Measurements from ENCODE around the gene MBTPS1.

Gene MBTPS1

DNA sequence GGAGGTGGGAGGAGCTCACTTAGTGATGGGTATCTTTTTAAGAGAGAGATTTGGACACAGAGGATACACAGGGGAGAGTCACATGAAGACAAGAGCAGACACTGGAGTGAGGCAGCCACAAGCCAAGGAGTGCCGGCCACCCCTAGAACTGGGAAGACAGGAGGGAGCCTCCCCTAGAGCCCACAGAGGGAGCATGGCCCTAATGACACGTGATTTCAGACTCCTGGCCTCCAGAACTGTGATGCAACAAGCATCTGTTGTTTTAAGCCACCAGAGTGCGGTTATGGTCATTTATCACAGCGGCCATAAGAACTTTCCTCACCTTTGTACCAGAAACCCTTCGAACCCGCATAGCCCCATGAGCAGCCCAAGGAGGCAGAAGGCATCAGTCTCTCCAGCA, 107.5 kb downstream of the MBTPS1 start:
- Histone ChIP-seq H3K4me1 (ENCODE audit: low read depth, poor library complexity, severe bottlenecking) (peaks cover 4% of the 10 kb centered on the region), H3K36me3 (ENCODE audit: insufficient read depth) (no peaks in the 10 kb centered on the region), H3K27me3 (ENCODE audit: insufficient read depth, low read depth) (peaks cover 71% of the 10 kb centered on the region), H4K20me1 (ENCODE audit: insufficient read depth) (no peaks in the 10 kb centered on the region), H3K4me3 (IDR thresholded peaks at IDR 0.05; ENCODE audit: insufficient read depth, low read depth, low read length) (no peak overlapping the region), H3K4me2 (no peak overlapping the region), H3K79me2 (ENCODE audit: insufficient read depth, low read depth) (no peaks in the 10 kb centered on the region), H3K9ac (no peak overlapping the region), H3K27ac (no peak overlapping the region), H2AFZ (ENCODE audit: low read depth) (no peak overlapping the region)
- TF ChIP-seq, protein P1, sequence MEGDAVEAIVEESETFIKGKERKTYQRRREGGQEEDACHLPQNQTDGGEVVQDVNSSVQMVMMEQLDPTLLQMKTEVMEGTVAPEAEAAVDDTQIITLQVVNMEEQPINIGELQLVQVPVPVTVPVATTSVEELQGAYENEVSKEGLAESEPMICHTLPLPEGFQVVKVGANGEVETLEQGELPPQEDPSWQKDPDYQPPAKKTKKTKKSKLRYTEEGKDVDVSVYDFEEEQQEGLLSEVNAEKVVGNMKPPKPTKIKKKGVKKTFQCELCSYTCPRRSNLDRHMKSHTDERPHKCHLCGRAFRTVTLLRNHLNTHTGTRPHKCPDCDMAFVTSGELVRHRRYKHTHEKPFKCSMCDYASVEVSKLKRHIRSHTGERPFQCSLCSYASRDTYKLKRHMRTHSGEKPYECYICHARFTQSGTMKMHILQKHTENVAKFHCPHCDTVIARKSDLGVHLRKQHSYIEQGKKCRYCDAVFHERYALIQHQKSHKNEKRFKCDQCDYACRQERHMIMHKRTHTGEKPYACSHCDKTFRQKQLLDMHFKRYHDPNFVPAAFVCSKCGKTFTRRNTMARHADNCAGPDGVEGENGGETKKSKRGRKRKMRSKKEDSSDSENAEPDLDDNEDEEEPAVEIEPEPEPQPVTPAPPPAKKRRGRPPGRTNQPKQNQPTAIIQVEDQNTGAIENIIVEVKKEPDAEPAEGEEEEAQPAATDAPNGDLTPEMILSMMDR (conservative IDR thresholded peaks at IDR 0.05; ENCODE audit: low read depth, low read length), result no peak

DNA sequence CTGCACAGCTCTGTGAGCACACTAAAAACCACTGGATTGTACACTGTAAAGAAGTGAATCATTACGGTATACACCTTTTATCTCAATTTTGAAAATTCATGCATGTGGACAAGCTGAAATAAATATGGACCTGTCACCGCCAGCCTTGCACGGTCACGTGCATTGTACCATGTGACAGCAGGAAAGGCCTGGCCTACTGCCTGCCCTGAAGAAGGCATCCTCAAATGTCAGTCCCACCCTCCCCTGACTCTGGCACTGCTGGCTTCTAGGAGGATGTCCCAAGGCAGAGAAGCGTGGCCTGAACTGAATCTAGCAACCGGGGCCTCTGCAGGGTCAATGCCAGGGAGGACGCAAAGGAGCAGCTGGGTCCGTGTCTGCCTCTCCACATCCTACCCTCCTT, 108.8 kb downstream of the MBTPS1 start:
- no peaks in the 10 kb centered on the region for H3K79me2 ChIP-seq (ENCODE audit: insufficient read depth, low read depth)
- no peaks in the 10 kb centered on the region for H3K4me1 ChIP-seq (ENCODE audit: low read depth, poor library complexity, severe bottlenecking)
- no peaks in the 10 kb centered on the region for H4K20me1 ChIP-seq (ENCODE audit: insufficient read depth)
- peaks cover 78% of the 10 kb centered on the region for H3K27me3 ChIP-seq (ENCODE audit: insufficient read depth, low read depth)
- TF ChIP-seq, protein P1 (conservative IDR thresholded peaks at IDR 0.05; ENCODE audit: low read depth, low read length), result no peak
- H3K27ac ChIP-seq, result no peak overlapping the region
- H3K9ac ChIP-seq, result no peak overlapping the region
- H2AFZ ChIP-seq (ENCODE audit: low read depth), result no peak overlapping the region
- no peak overlapping the region for H3K4me3 ChIP-seq (IDR thresholded peaks at IDR 0.05; ENCODE audit: insufficient read depth, low read depth, low read length)
- no peak overlapping the region for H3K4me2 ChIP-seq
- no peaks in the 10 kb centered on the region for H3K36me3 ChIP-seq (ENCODE audit: insufficient read depth)

DNA sequence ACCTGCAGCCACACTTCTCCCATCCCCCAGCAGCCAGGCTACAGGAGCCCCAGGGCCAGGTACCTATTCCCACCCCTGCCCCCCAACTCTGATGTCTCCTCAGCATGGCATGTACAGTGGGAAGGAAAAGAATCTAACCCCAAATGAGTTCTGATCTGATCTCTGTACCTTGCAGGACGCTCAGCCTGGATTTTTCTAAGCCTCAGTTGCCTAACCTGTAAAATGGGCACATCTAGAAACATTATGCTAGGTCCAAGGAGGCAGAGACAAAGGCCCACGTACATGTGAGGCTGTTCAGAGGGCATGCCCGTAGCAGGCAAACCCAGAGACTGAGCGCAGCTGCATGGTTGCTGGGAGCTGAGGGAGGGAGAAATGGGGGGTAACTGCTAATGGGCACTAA, 109.2 kb downstream of the MBTPS1 start:
- H3K27ac ChIP-seq, result no peak overlapping the region
- H3K79me2 ChIP-seq (ENCODE audit: insufficient read depth, low read depth), result no peaks in the 10 kb centered on the region
- H3K4me2 ChIP-seq, result no peak overlapping the region
- H3K27me3 ChIP-seq (ENCODE audit: insufficient read depth, low read depth), result peaks cover 80% of the 10 kb centered on the region
- no peaks in the 10 kb centered on the region for H4K20me1 ChIP-seq (ENCODE audit: insufficient read depth)
- no peaks in the 10 kb centered on the region for H3K36me3 ChIP-seq (ENCODE audit: insufficient read depth)
- no peaks in the 10 kb centered on the region for H3K4me1 ChIP-seq (ENCODE audit: low read depth, poor library complexity, severe bottlenecking)
- no peak overlapping the region for H2AFZ ChIP-seq (ENCODE audit: low read depth)
- no peak overlapping the region for H3K9ac ChIP-seq
- no peak overlapping the region for H3K4me3 ChIP-seq (IDR thresholded peaks at IDR 0.05; ENCODE audit: insufficient read depth, low read depth, low read length)
- TF ChIP-seq, protein P1 (conservative IDR thresholded peaks at IDR 0.05; ENCODE audit: low read depth, low read length), result no peak

DNA sequence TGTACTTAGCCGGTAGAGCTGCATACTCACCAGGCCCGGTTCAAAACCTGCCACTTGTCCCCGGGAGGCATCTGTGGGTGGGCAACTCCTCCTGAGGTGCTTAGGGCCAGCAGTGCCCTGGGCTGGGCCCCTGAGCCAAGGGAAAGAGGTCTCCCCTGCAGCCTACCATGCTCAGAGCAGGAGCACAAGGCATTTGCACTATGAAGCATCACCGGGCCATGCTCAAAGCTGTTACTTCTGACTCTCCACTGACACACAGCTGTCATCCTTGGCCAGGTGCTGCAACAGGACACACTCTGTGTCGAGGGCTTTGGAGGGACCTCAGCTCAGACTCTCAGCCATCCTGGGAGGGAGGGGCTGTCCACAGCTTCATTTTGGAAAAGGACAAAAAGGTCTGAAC, 111.4 kb downstream of the MBTPS1 start:
- no peaks in the 10 kb centered on the region for H3K36me3 ChIP-seq (ENCODE audit: insufficient read depth)
- no peak overlapping the region for H3K9ac ChIP-seq
- H3K4me2 ChIP-seq, result no peak overlapping the region
- H3K4me1 ChIP-seq (ENCODE audit: low read depth, poor library complexity, severe bottlenecking), result no peaks in the 10 kb centered on the region
- H4K20me1 ChIP-seq (ENCODE audit: insufficient read depth), result no peaks in the 10 kb centered on the region
- TF ChIP-seq, protein P1 (conservative IDR thresholded peaks at IDR 0.05; ENCODE audit: low read depth, low read length), result no peak
- no peak overlapping the region for H3K27ac ChIP-seq
- H3K27me3 ChIP-seq (ENCODE audit: insufficient read depth, low read depth), result peaks cover 70% of the 10 kb centered on the region
- no peaks in the 10 kb centered on the region for H3K79me2 ChIP-seq (ENCODE audit: insufficient read depth, low read depth)
- no peak overlapping the region for H3K4me3 ChIP-seq (IDR thresholded peaks at IDR 0.05; ENCODE audit: insufficient read depth, low read depth, low read length)
- no peak overlapping the region for H2AFZ ChIP-seq (ENCODE audit: low read depth)

Measured in KMS-11 (cell line).